GM12878 (cell line): ENCODE measurements around the gene SPATA6.

Experiments
- CHD2 ChIP-seq: IDR thresholded peaks from 2 replicates; pipeline ENCODE4 v1.6.1; 2011; ENCODE audit warnings: low read depth, low read length, improper control_type of control experiment, borderline replicate concordance
- CREB1 ChIP-seq: IDR thresholded peaks from 2 replicates; pipeline ENCODE4 v1.6.1; 2012; ENCODE audit warnings: low read depth, mild to moderate bottlenecking, inconsistent platforms
- CTCF ChIP-seq, 3 experiments: IDR thresholded peaks in 2 of 3; conservative IDR thresholded peaks in 1 of 3; 2 replicates each; pipeline ENCODE4 v1.5.1; 2011; ENCODE audit warnings: low read depth in 3 of 3, low read length in 3 of 3, mild to moderate bottlenecking in 3 of 3, control low read depth in 2 of 3, moderate library complexity in 2 of 3, inconsistent platforms in 1 of 3, mixed read lengths in 1 of 3; ENCODE audit not compliant: control insufficient read depth in 2 of 3, insufficient read depth in 1 of 3; ENCODE audit errors: extremely low read depth in 1 of 3
- HCFC1 ChIP-seq: fragments of 150-350 bp; IDR thresholded peaks from 2 replicates; pipeline ENCODE4 v1.6.1; 2014; ENCODE audit warnings: low read length
- MEF2A ChIP-seq: IDR thresholded peaks from 2 replicates; pipeline ENCODE4 v1.6.1; 2011; ENCODE audit warnings: low read depth, mild to moderate bottlenecking, low read length, moderate library complexity; ENCODE audit not compliant: insufficient read depth
- POLR2AphosphoS5 ChIP-seq: IDR thresholded peaks from 2 replicates; pipeline ENCODE4 v1.6.1; 2011; ENCODE audit warnings: mild to moderate bottlenecking, low read length, inconsistent platforms
- RCOR1 ChIP-seq: conservative IDR thresholded peaks from 2 replicates; pipeline ENCODE4 v1.6.1; 2012; ENCODE audit warnings: low read depth, low read length, improper control_type of control experiment
- SMAD1 ChIP-seq: fragments of 450-650 bp; IDR thresholded peaks from 2 replicates; pipeline ENCODE4 v1.6.1; 2018; ENCODE audit warnings: mild to moderate bottlenecking, low read depth; ENCODE audit not compliant: partially characterized antibody
- SP1 ChIP-seq: IDR thresholded peaks from one replicate; pipeline ENCODE4 v1.6.1; 2011; ENCODE audit warnings: low read depth, low read length
- SUZ12 ChIP-seq: fragments of 200-600 bp; sonication (generic); IDR thresholded peaks from one replicate; pipeline ENCODE4 v1.6.1; 2018; ENCODE audit warnings: antibody characterized with exemption, mild to moderate bottlenecking; ENCODE audit not compliant: unreplicated experiment
- ZNF24 ChIP-seq: fragments of 450-650 bp; IDR thresholded peaks from 2 replicates; pipeline ENCODE4 v1.6.1; 2017; ENCODE audit warnings: antibody characterized with exemption, mild to moderate bottlenecking
- TF ChIP-seq, protein P1 (sequence below): fragments of 450-650 bp; IDR thresholded peaks from 2 replicates; pipeline ENCODE4 v1.6.1; 2014; ENCODE audit warnings: mild to moderate bottlenecking
- TF ChIP-seq, protein P2 (sequence below): IDR thresholded peaks from 2 replicates; pipeline ENCODE4 v1.6.1; 2011; ENCODE audit warnings: mild to moderate bottlenecking, low read depth, low read length, moderate library complexity; ENCODE audit not compliant: insufficient replicate concordance
- TF ChIP-seq, protein P3 (sequence below): fragments of 450-650 bp; IDR thresholded peaks from 2 replicates; pipeline ENCODE4 v1.6.1; 2017; ENCODE audit warnings: mild to moderate bottlenecking

GRCh38 chr1:48332115-48332514, 139.9 kb downstream of the SPATA6 start:
- TF ChIP-seq MEF2A (no peak), SP1 (no peak), RCOR1 (no peak), CTCF (IDR thresholded peaks at IDR 0.05 in 2 of 3, conservative IDR thresholded peaks at IDR 0.05 in 1 of 3; ENCODE audit: control insufficient read depth in 2 of 3, extremely low read depth in 1 of 3, insufficient read depth in 1 of 3, low read depth in 3 of 3, low read length in 3 of 3) (no peak), SMAD1 (no peak), HCFC1 (no peak), ZNF24 (no peak), CHD2 (no peak), SUZ12 (no peak), CREB1 (no peak), POLR2AphosphoS5 (no peak)
- TF ChIP-seq, protein P1, sequence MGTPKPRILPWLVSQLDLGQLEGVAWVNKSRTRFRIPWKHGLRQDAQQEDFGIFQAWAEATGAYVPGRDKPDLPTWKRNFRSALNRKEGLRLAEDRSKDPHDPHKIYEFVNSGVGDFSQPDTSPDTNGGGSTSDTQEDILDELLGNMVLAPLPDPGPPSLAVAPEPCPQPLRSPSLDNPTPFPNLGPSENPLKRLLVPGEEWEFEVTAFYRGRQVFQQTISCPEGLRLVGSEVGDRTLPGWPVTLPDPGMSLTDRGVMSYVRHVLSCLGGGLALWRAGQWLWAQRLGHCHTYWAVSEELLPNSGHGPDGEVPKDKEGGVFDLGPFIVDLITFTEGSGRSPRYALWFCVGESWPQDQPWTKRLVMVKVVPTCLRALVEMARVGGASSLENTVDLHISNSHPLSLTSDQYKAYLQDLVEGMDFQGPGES: no peak
- TF ChIP-seq, protein P2, sequence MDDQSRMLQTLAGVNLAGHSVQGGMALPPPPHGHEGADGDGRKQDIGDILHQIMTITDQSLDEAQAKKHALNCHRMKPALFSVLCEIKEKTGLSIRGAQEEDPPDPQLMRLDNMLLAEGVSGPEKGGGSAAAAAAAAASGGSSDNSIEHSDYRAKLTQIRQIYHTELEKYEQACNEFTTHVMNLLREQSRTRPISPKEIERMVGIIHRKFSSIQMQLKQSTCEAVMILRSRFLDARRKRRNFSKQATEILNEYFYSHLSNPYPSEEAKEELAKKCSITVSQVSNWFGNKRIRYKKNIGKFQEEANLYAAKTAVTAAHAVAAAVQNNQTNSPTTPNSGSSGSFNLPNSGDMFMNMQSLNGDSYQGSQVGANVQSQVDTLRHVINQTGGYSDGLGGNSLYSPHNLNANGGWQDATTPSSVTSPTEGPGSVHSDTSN: no peak
- TF ChIP-seq, protein P3, sequence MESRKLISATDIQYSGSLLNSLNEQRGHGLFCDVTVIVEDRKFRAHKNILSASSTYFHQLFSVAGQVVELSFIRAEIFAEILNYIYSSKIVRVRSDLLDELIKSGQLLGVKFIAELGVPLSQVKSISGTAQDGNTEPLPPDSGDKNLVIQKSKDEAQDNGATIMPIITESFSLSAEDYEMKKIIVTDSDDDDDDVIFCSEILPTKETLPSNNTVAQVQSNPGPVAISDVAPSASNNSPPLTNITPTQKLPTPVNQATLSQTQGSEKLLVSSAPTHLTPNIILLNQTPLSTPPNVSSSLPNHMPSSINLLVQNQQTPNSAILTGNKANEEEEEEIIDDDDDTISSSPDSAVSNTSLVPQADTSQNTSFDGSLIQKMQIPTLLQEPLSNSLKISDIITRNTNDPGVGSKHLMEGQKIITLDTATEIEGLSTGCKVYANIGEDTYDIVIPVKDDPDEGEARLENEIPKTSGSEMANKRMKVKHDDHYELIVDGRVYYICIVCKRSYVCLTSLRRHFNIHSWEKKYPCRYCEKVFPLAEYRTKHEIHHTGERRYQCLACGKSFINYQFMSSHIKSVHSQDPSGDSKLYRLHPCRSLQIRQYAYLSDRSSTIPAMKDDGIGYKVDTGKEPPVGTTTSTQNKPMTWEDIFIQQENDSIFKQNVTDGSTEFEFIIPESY: no peak
